Uterus (tissue), 4 donors: ENCODE measurements around the gene GALNT3. TPM values are rescaled to one million over a fixed set of nuclear protein-coding genes. Genes with fewer than 3 reads are reported as not detected.

Experiments used
- DNase-seq, 2 donors: peaks; one replicate each; pipeline ENCODE4 v3.0.0-alpha.2; 2019 to 2020
- H3K27ac ChIP-seq, 2 donors: fragments of 200-600 bp; sonication (generic); 1 replicate in 1 of 2; 2 replicates in 1 of 2; pipeline ENCODE4 v1.5.1; 2016 to 2018
- H3K27me3 ChIP-seq, 2 donors: fragments of 200-600 bp; sonication (generic); one replicate each; pipeline ENCODE4 v1.5.1; 2018 to 2019; ENCODE audit warnings: control low read depth in 1 of 2
- H3K36me3 ChIP-seq, 2 donors: fragments of 200-600 bp; sonication (generic); one replicate each; pipeline ENCODE4 v1.5.1; 2019; ENCODE audit warnings: control low read depth in 1 of 2
- H3K4me1 ChIP-seq, 2 donors: fragments of 200-600 bp; sonication (generic); one replicate each; pipeline ENCODE4 v1.5.1; 2018 to 2019; ENCODE audit warnings: control low read depth in 1 of 2
- H3K4me3 ChIP-seq, 2 donors: fragments of 200-600 bp; sonication (generic); 1 replicate in 1 of 2; 2 replicates in 1 of 2; pipeline ENCODE4 v1.5.1; 2018 to 2019; ENCODE audit warnings: mild to moderate bottlenecking in 1 of 2
- H3K9me3 ChIP-seq, 2 donors: fragments of 200-600 bp; sonication (generic); one replicate each; pipeline ENCODE4 v1.5.1; 2019; ENCODE audit warnings: control low read depth in 1 of 2
- POLR2A ChIP-seq, 2 donors: fragments of 450-650 bp; IDR thresholded peaks; one replicate each; pipeline ENCODE4 v1.6.1; 2016; ENCODE audit warnings: antibody characterized with exemption in 2 of 2, mild to moderate bottlenecking in 1 of 2, moderate library complexity in 1 of 2
- intact Hi-C: fragments of 100-400 bp; cut with DNase I; formaldehyde crosslinking; loops from one replicate; pipeline ENCODE4 v1.15.1; 2023; ENCODE audit warnings: low total_unique reads
- total RNA-seq, 4 donors: library from RNA; depleted of rRNA in 3 of 4; stranded (reverse); fragments of >200 nt in 3 of 4; gene quantifications; one replicate each; pipeline versions ENCODE4 v1.1.0 to v1.2.4, GENCODE V29; 2014 to 2023
- TF ChIP-seq, protein P1 (sequence below), 4 experiments: fragments of 200-600 bp in 2 of 4; fragments of 450-650 bp in 2 of 4; sonication (generic) in 2 of 4; IDR thresholded peaks; one replicate each; pipeline ENCODE4 v1.5.1; 2016 to 2019; ENCODE audit warnings: antibody characterized with exemption in 4 of 4, mild to moderate bottlenecking in 2 of 4, moderate library complexity in 1 of 4
- donor health status: DM: yes; HTN: yes; CAD: no.

Gene GALNT3
- total RNA-seq, 4 donors from 2014 or later = 0.29 to 17.7 (median 1.6) TPM; not detected in 1

DNA sequence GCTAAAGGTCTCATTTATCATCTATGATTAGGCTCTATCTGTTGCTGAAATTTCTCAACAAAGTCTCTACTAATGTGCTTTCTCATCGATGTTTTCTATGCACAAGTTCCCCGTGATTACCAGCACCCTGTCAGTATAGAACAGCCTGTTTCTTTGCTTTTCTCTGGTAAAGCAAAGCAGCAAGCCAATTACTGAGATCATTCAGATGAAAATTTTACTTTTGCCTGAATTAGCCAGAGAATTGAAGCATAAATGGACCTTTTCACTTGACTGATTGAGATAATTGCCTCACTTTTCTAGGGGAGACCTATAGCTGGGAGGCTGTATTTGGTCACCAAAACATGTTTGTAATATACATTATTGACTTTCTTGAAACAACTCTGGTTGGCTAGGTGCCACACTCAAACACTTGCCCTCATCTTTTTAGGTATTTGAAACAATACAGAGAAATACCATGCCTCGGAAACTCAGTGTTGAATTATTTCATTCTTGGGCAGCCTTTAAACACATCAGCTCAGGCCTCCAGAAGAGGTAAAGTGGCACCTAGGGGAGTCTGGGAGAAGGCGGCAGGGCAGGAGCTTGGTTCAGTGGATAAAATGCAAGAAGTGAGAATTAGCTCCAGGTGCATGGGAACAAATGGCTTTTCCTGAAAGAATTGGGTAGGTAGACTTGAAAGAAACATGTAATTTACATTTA lies 96.2 kb downstream of the GALNT3 start:
- Histone ChIP-seq H3K4me1 (no peaks in the 10 kb centered on the region), H3K4me3 (no peak overlapping the region), H3K27ac (no peak overlapping the region), H3K27me3 (no peaks in the 10 kb centered on the region), H3K36me3 (no peaks in the 10 kb centered on the region), H3K9me3 (no peaks in the 10 kb centered on the region)
- DNase-seq = no peak
- intact Hi-C loops = no loop called here
- TF ChIP-seq POLR2A (IDR thresholded peaks at IDR 0.05) = no peak
- TF ChIP-seq, protein P1, sequence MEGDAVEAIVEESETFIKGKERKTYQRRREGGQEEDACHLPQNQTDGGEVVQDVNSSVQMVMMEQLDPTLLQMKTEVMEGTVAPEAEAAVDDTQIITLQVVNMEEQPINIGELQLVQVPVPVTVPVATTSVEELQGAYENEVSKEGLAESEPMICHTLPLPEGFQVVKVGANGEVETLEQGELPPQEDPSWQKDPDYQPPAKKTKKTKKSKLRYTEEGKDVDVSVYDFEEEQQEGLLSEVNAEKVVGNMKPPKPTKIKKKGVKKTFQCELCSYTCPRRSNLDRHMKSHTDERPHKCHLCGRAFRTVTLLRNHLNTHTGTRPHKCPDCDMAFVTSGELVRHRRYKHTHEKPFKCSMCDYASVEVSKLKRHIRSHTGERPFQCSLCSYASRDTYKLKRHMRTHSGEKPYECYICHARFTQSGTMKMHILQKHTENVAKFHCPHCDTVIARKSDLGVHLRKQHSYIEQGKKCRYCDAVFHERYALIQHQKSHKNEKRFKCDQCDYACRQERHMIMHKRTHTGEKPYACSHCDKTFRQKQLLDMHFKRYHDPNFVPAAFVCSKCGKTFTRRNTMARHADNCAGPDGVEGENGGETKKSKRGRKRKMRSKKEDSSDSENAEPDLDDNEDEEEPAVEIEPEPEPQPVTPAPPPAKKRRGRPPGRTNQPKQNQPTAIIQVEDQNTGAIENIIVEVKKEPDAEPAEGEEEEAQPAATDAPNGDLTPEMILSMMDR (IDR thresholded peaks at IDR 0.05) = no peak

Other genes starting within 250 kb of the GALNT3 start
- 10 to 100 TPM; 27.6 to 79.2 (median 36.9) TPM for gene TTC21B, start 159.5 kb upstream of the GALNT3 start, total RNA-seq